ENCODE results near the gene DDX4.

The DDX4 gene

GRCh38 chr5:55700745-55701144 is 37.1 kb upstream of the DDX4 start:
- DNase-seq (ENCODE audit: low read depth in 1 of 2, low spot score in 1 of 2) = no peak
- TF ChIP-seq POLR2AphosphoS5 (IDR thresholded peaks at IDR 0.05; ENCODE audit: low read depth) = no peak
- TF ChIP-seq, protein P1, sequence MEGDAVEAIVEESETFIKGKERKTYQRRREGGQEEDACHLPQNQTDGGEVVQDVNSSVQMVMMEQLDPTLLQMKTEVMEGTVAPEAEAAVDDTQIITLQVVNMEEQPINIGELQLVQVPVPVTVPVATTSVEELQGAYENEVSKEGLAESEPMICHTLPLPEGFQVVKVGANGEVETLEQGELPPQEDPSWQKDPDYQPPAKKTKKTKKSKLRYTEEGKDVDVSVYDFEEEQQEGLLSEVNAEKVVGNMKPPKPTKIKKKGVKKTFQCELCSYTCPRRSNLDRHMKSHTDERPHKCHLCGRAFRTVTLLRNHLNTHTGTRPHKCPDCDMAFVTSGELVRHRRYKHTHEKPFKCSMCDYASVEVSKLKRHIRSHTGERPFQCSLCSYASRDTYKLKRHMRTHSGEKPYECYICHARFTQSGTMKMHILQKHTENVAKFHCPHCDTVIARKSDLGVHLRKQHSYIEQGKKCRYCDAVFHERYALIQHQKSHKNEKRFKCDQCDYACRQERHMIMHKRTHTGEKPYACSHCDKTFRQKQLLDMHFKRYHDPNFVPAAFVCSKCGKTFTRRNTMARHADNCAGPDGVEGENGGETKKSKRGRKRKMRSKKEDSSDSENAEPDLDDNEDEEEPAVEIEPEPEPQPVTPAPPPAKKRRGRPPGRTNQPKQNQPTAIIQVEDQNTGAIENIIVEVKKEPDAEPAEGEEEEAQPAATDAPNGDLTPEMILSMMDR (IDR thresholded peaks at IDR 0.05; ENCODE audit: insufficient read depth, low read length) = no peak
- TF ChIP-seq REST (IDR thresholded peaks at IDR 0.05; ENCODE audit: insufficient replicate concordance, low read depth) = no peak
- no peak for TF ChIP-seq GABPA (IDR thresholded peaks at IDR 0.05; ENCODE audit: low read depth)
- TF ChIP-seq SPI1 (IDR thresholded peaks at IDR 0.05; ENCODE audit: borderline replicate concordance, low read depth) = no peak
- Histone ChIP-seq H3K27ac (replicated peaks) (no peak overlapping the region), H3K4me3 (replicated peaks; ENCODE audit: insufficient read depth, low read length) (no peak overlapping the region), H3K27me3 (ENCODE audit: insufficient read depth, poor library complexity, severe bottlenecking) (no peaks in the 10 kb centered on the region)

DNA sequence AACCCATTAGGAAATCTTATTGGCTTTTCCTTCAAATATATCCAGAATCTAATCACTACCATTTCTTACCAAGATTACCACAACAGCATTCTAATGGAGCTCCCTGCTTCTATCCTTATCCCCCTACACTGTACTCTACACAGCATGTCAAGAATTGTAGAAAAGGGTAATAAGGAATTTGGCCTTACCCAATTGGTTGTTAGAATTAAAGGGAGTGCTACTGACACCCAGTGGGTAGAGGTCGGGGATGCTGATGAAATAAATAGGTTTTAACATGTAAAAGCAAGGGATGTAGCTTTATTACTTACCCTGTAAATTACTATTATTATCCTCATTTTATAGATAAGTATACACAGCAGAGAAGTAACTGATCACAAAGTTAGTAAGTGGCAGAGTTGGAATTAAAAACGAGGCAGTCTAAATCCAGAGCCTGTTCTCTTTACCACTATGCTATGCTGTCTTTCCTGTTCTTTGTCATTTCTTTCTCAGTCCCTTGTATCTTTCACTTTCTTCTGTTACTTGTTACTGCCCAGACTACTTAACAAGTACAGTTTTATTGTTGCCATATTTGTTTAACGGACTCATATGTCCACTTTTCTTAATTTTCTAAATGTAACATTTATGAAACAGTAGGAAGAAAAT is 36.3 kb upstream of the DDX4 start:
- TF ChIP-seq GABPA (IDR thresholded peaks at IDR 0.05; ENCODE audit: low read depth) = no peak
- no peak for TF ChIP-seq POLR2AphosphoS5 (IDR thresholded peaks at IDR 0.05; ENCODE audit: low read depth)
- TF ChIP-seq, protein P1 (IDR thresholded peaks at IDR 0.05; ENCODE audit: insufficient read depth, low read length) = no peak
- TF ChIP-seq SPI1 (IDR thresholded peaks at IDR 0.05; ENCODE audit: borderline replicate concordance, low read depth) = no peak
- no peak for TF ChIP-seq REST (IDR thresholded peaks at IDR 0.05; ENCODE audit: insufficient replicate concordance, low read depth)
- no peak for DNase-seq (ENCODE audit: low read depth in 1 of 2, low spot score in 1 of 2)

DNA sequence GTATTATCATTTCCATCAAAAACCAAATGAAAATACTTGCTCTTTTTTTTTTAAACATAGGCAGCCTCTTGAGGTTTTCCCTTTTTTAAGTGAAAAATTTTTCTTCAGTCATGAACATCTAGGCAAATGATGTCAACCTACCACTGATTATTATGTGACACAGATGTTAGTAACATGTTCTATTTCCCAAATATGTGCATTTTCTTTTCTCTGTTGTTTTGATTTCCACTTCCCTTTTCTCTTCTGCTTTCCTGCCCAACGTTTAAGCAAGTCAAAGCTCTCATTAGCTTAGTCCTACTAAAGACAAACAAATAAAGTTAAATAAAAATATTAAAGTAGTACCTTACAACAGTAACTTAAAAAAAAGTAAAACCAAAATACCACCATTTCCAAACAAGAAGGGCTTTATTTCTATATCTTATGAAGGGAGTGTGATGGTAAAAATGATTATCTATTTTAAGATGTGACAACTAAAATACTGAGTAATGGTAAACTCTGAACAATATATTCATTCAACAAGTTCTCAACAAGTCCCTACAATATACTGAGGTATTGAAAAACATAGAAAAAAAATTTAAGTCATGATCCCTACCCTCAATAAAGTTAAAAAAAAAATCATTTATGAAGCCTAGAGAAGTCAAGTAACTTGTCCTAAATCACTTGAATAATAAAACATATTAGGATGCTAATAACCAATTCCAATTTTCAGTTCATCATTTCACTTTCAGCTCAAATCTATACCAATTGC is 35.1 kb upstream of the DDX4 start:
- TF ChIP-seq SPI1 (IDR thresholded peaks at IDR 0.05; ENCODE audit: borderline replicate concordance, low read depth) (peak; percentile 76), GABPA (IDR thresholded peaks at IDR 0.05; ENCODE audit: low read depth) (no peak)
- Histone ChIP-seq H3K4me3 (replicated peaks; ENCODE audit: insufficient read depth, low read length) (no peak overlapping the region), H3K27me3 (ENCODE audit: insufficient read depth, poor library complexity, severe bottlenecking) (no peaks in the 10 kb centered on the region), H3K27ac (replicated peaks) (no peak overlapping the region)
- DNase-seq (ENCODE audit: low read depth in 1 of 2, low spot score in 1 of 2) = no peak

More for the DNA sequence above, 36.3 kb upstream of the DDX4 start:
- no peaks in the 10 kb centered on the region for H3K27me3 ChIP-seq (ENCODE audit: insufficient read depth, poor library complexity, severe bottlenecking)
- no peak overlapping the region for H3K27ac ChIP-seq (replicated peaks)
- H3K4me3 ChIP-seq (replicated peaks; ENCODE audit: insufficient read depth, low read length) = no peak overlapping the region

GRCh38 chr5:55706230-55706629 is 31.6 kb upstream of the DDX4 start:
- DNase-seq (ENCODE audit: low read depth in 1 of 2, low spot score in 1 of 2) = no peak
- H3K4me3 ChIP-seq (replicated peaks; ENCODE audit: insufficient read depth, low read length) = no peak overlapping the region
- TF ChIP-seq, protein P1 (IDR thresholded peaks at IDR 0.05; ENCODE audit: insufficient read depth, low read length) = no peak
- TF ChIP-seq GABPA (IDR thresholded peaks at IDR 0.05; ENCODE audit: low read depth) (no peak), REST (IDR thresholded peaks at IDR 0.05; ENCODE audit: insufficient replicate concordance, low read depth) (no peak), SPI1 (IDR thresholded peaks at IDR 0.05; ENCODE audit: borderline replicate concordance, low read depth) (no peak), POLR2AphosphoS5 (IDR thresholded peaks at IDR 0.05; ENCODE audit: low read depth) (no peak)
- H3K27ac ChIP-seq (replicated peaks) = no peak overlapping the region
- no peaks in the 10 kb centered on the region for H3K27me3 ChIP-seq (ENCODE audit: insufficient read depth, poor library complexity, severe bottlenecking)
